IMR-90 (cell line): ENCODE data around the gene LRRC26. TPM values are rescaled to one million over a fixed set of nuclear protein-coding genes. Genes with fewer than 3 reads are reported as not detected.

ENCODE experiments used
- ATAC-seq: fragments of 200-7000 bp; cut with Tn5 transposase; 2 replicates; pipeline ENCODE4 v1.9.1; 2020; ENCODE audit warnings: low read depth, mild to moderate bottlenecking, moderate library complexity
- BruUV-seq: library from RNA; stranded (reverse); fragments of 400-500 nt; replicated peaks from 2 replicates; lab custom pipeline; 2021; lab: Mats Ljungman, UMichigan
- CTCF ChIA-PET: fragments of 300-600 bp; formaldehyde crosslinking; extraction: SDS; loops from one replicate; lab custom pipeline; 2021; ENCODE audit warnings: antibody characterized with exemption; lab: Yijun Ruan, JAX
- POLR2A ChIA-PET: fragments of 300-600 bp; sonication (Branson Sonifier 250); formaldehyde crosslinking; loops from one replicate; lab custom pipeline; 2022; ENCODE audit warnings: antibody characterized with exemption; ENCODE audit not compliant: unreplicated experiment; lab: Charles Lee
- DNase-seq: peaks from one replicate; pipeline ENCODE4 v3.0.0; 2013
- H2AFZ ChIP-seq: replicated peaks from 2 replicates; pipeline ENCODE3; 2013; ENCODE audit warnings: low read length, mild to moderate bottlenecking; ENCODE audit not compliant: poor library complexity
- H2AK5ac ChIP-seq: 2 replicates; pipeline ENCODE4 v1.6.1; 2013; ENCODE audit warnings: low read depth, low read length, inconsistent platforms
- H2AK9ac ChIP-seq: replicated peaks from 2 replicates; pipeline ENCODE3; 2013; ENCODE audit warnings: mild to moderate bottlenecking, low read depth, low read length, moderate library complexity; ENCODE audit not compliant: poor library complexity
- H2BK120ac ChIP-seq: 2 replicates; pipeline ENCODE4 v1.6.1; 2013; ENCODE audit warnings: low read depth, low read length, inconsistent platforms
- H2BK15ac ChIP-seq: 3 replicates; pipeline ENCODE4 v1.6.1; 2013; ENCODE audit warnings: low read depth, low read length, inconsistent platforms
- H2BK20ac ChIP-seq: 2 replicates; pipeline ENCODE4 v1.6.1; 2013; ENCODE audit warnings: low read depth, mild to moderate bottlenecking, inconsistent platforms, low read length, moderate library complexity
- H2BK5ac ChIP-seq: 2 replicates; pipeline ENCODE4 v1.6.1; 2013; ENCODE audit warnings: mild to moderate bottlenecking, low read depth, low read length, inconsistent platforms; ENCODE audit not compliant: poor library complexity, severe bottlenecking
- H3K14ac ChIP-seq: replicated peaks from 2 replicates; pipeline ENCODE4 v1.6.1; 2013; ENCODE audit warnings: low read depth, low read length, inconsistent platforms
- H3K18ac ChIP-seq: 2 replicates; pipeline ENCODE4 v1.6.1; 2013; ENCODE audit warnings: low read depth, low read length, control low read depth
- H3K23ac ChIP-seq: 2 replicates; pipeline ENCODE4 v1.6.1; 2013; ENCODE audit warnings: low read depth, low read length, inconsistent platforms
- H3K27ac ChIP-seq: 2 replicates; pipeline ENCODE4 v1.5.1; 2013; ENCODE audit warnings: mild to moderate bottlenecking, control low read depth, low read length; ENCODE audit not compliant: insufficient read depth
- H3K27me3 ChIP-seq: 2 replicates; pipeline ENCODE4 v1.6.1; 2013; ENCODE audit warnings: low read length; ENCODE audit not compliant: control insufficient read depth, insufficient read depth
- H3K36me3 ChIP-seq: 2 replicates; pipeline ENCODE4 v1.6.1; 2013; ENCODE audit warnings: low read length, mixed read lengths; ENCODE audit not compliant: control insufficient read depth, insufficient read depth
- H3K4ac ChIP-seq: 2 replicates; pipeline ENCODE4 v1.6.1; 2013; ENCODE audit warnings: low read depth, low read length, inconsistent platforms
- H3K4me1 ChIP-seq: 2 replicates; pipeline ENCODE4 v1.6.1; 2013; ENCODE audit warnings: low read length, mixed read lengths; ENCODE audit not compliant: control insufficient read depth, insufficient read depth
- H3K4me2 ChIP-seq: 2 replicates; pipeline ENCODE4 v1.6.1; 2013; ENCODE audit warnings: low read depth, mild to moderate bottlenecking, control low read depth, low read length, moderate library complexity
- H3K4me3 ChIP-seq: 2 replicates; pipeline ENCODE4 v1.5.1; 2013; ENCODE audit warnings: low read depth, mild to moderate bottlenecking, control low read depth, low read length, moderate library complexity; ENCODE audit not compliant: insufficient read depth
- H3K56ac ChIP-seq: 2 replicates; pipeline ENCODE4 v1.6.1; 2013; ENCODE audit warnings: low read length, inconsistent platforms; ENCODE audit not compliant: insufficient read depth; ENCODE audit errors: extremely low read depth
- H3K79me1 ChIP-seq, 2 experiments: 2 replicates each; pipeline ENCODE4 v1.6.1; 2013; ENCODE audit warnings: low read length in 2 of 2, inconsistent platforms in 1 of 2, low read depth in 1 of 2
- H3K9ac ChIP-seq: 2 replicates; pipeline ENCODE4 v1.6.1; 2013; ENCODE audit warnings: low read depth, low read length, control low read depth
- H3K9me1 ChIP-seq: 2 replicates; pipeline ENCODE4 v1.6.1; 2013; ENCODE audit warnings: low read length, inconsistent platforms; ENCODE audit not compliant: insufficient read depth
- H3K9me3 ChIP-seq: 2 replicates; pipeline ENCODE4 v1.6.1; 2013; ENCODE audit warnings: low read length; ENCODE audit not compliant: control insufficient read depth, insufficient read depth
- H4K20me1 ChIP-seq: 2 replicates; pipeline ENCODE4 v1.6.1; 2013; ENCODE audit warnings: low read length, inconsistent platforms; ENCODE audit not compliant: insufficient read depth
- H4K5ac ChIP-seq: 2 replicates; pipeline ENCODE4 v1.6.1; 2013; ENCODE audit warnings: mild to moderate bottlenecking, low read depth, low read length, control low read depth
- H4K8ac ChIP-seq, 2 experiments: 2 replicates each; pipeline ENCODE4 v1.6.1; 2013; ENCODE audit warnings: low read depth in 2 of 2, low read length in 2 of 2, control low read depth in 1 of 2, inconsistent platforms in 1 of 2
- H4K91ac ChIP-seq: 2 replicates; pipeline ENCODE4 v1.6.1; 2013; ENCODE audit warnings: low read depth, low read length, inconsistent platforms; ENCODE audit not compliant: insufficient read depth
- BHLHE40 ChIP-seq: fragments of 150-350 bp; IDR thresholded peaks from 2 replicates; pipeline ENCODE4 v1.6.1; 2016; ENCODE audit warnings: mild to moderate bottlenecking, low read depth, low read length
- CEBPB ChIP-seq: IDR thresholded peaks from 2 replicates; pipeline ENCODE4 v1.6.1; 2012; ENCODE audit warnings: low read depth, low read length, improper control_type of control experiment
- CHD1 ChIP-seq: IDR thresholded peaks from 2 replicates; pipeline ENCODE4 v1.6.1; 2012; ENCODE audit warnings: low read depth, low read length, improper control_type of control experiment
- CTCF ChIP-seq: conservative IDR thresholded peaks from 2 replicates; pipeline ENCODE4 v1.5.1; 2012; ENCODE audit warnings: mild to moderate bottlenecking, low read depth, low read length, improper control_type of control experiment
- FOS ChIP-seq: fragments of 150-350 bp; IDR thresholded peaks from 2 replicates; pipeline ENCODE4 v1.6.1; 2016; ENCODE audit warnings: low read depth, low read length
- MAFK ChIP-seq: IDR thresholded peaks from 2 replicates; pipeline ENCODE4 v1.6.1; 2012; ENCODE audit warnings: low read depth, low read length, improper control_type of control experiment
- MAZ ChIP-seq: IDR thresholded peaks from 2 replicates; pipeline ENCODE4 v1.6.1; 2012; ENCODE audit warnings: low read depth, mild to moderate bottlenecking, low read length, improper control_type of control experiment, moderate library complexity, borderline replicate concordance
- MXI1 ChIP-seq: IDR thresholded peaks from 2 replicates; pipeline ENCODE4 v1.6.1; 2012; ENCODE audit warnings: low read depth, mild to moderate bottlenecking, low read length, moderate library complexity, borderline replicate concordance
- NFE2L2 ChIP-seq: fragments of 150-350 bp; IDR thresholded peaks from 2 replicates; pipeline ENCODE4 v1.6.1; 2016; ENCODE audit warnings: low read depth, mild to moderate bottlenecking, low read length
- POLR2A ChIP-seq: IDR thresholded peaks from 2 replicates; pipeline ENCODE4 v1.6.1; 2012; ENCODE audit warnings: mild to moderate bottlenecking, low read depth, low read length
- RAD21 ChIP-seq: IDR thresholded peaks from 2 replicates; pipeline ENCODE4 v1.6.1; 2012; ENCODE audit warnings: low read length, improper control_type of control experiment
- RCOR1 ChIP-seq: IDR thresholded peaks from 2 replicates; pipeline ENCODE4 v1.6.1; 2012; ENCODE audit warnings: mild to moderate bottlenecking, low read length, improper control_type of control experiment; ENCODE audit not compliant: insufficient replicate concordance
- RFX5 ChIP-seq: IDR thresholded peaks from 2 replicates; pipeline ENCODE4 v1.8.0; 2012; ENCODE audit warnings: low read depth, mild to moderate bottlenecking, low read length, moderate library complexity
- SMC3 ChIP-seq: fragments of 150-350 bp; IDR thresholded peaks from 2 replicates; pipeline ENCODE4 v1.6.1; 2016; ENCODE audit warnings: low read depth, mild to moderate bottlenecking, antibody characterized with exemption, low read length, moderate library complexity
- USF2 ChIP-seq: fragments of 150-350 bp; IDR thresholded peaks from 2 replicates; pipeline ENCODE4 v1.6.1; 2017; ENCODE audit warnings: mild to moderate bottlenecking, antibody characterized with exemption, low read length, low read depth
- whole genome bisulfite sequencing, 2 experiments: methylation state at CpG; one replicate each; pipeline versions ENCODE4 v1.1.5 to v1.1.7; 2013; ENCODE audit warnings: missing lambda C conversion rate in 2 of 2; ENCODE audit not compliant: insufficient read length in 1 of 2; ENCODE audit errors: extremely low coverage in 2 of 2; 5-methylcytosine and 5-hydroxymethylcytosine counted together
- dilution Hi-C: fragments of 300-500 bp; cut with HindIII; formaldehyde crosslinking; loops from one replicate; pipeline ENCODE4 v1.14.3; 2018; ENCODE audit warnings: low sequenced_read_pairs; ENCODE audit not compliant: unreplicated experiment
- in situ Hi-C: fragments of 300-500 bp; cut with MboI; formaldehyde crosslinking; loops from 3 replicates; pipeline ENCODE4 v1.14.3; 2019; ENCODE audit warnings: low sequenced_read_pairs, inconsistent platforms, mixed read lengths
- intact Hi-C: fragments of 100-400 bp; cut with micrococcal nuclease; formaldehyde crosslinking; loops from 2 replicates; pipeline ENCODE4 v1.10.0; 2022
- polyA plus RNA-seq, 3 experiments: library from polyadenylated mRNA; depleted of rRNA; stranded (reverse); fragments of >200 nt; gene quantifications; 2 replicates each; pipeline ENCODE4 v1.2.3, GENCODE V29; 2012; ENCODE audit warnings: low replicate concordance in 1 of 3
- total RNA-seq: library from RNA; depleted of rRNA; stranded (reverse); fragments of >200 nt; gene quantifications from 2 replicates; pipeline ENCODE4 v1.2.3, GENCODE V29; 2012

The LRRC26 gene
- total and polyA plus RNA-seq, 2 of the 4 experiments (the other 2 are of a cell fraction), result not detected

GRCh38 chr9:137148242-137148641 lies 21.6 kb downstream of the LRRC26 start:
- no peak for ATAC-seq
- Histone ChIP-seq H3K9me3 (no peaks in the 10 kb centered on the region), H3K23ac (no peak overlapping the region), H4K5ac (no peak overlapping the region), H2BK5ac (no peak overlapping the region), H2BK120ac (no peak overlapping the region), H3K4ac (no peak overlapping the region), H3K4me2 (no peak overlapping the region), H4K20me1 (no peaks in the 10 kb centered on the region), H2AFZ (no peak overlapping the region), H4K91ac (no peak overlapping the region), H3K79me1 (no peaks in the 10 kb centered on the region), H2BK20ac (no peak overlapping the region), H3K36me3 (no peaks in the 10 kb centered on the region), H2AK5ac (no peak overlapping the region), H3K18ac (no peak overlapping the region), H4K8ac (no peak overlapping the region), H3K14ac (no peak overlapping the region), H3K27ac (no peak overlapping the region), H3K4me1 (no peaks in the 10 kb centered on the region), H3K9ac (no peak overlapping the region), H3K27me3 (peaks cover 13% of the 10 kb centered on the region), H3K4me3 (no peak overlapping the region), H2AK9ac (no peak overlapping the region), H2BK15ac (no peak overlapping the region), H3K56ac (no peak overlapping the region), H3K9me1 (peaks cover 9% of the 10 kb centered on the region; the same call in 1 of the 2 replicates)
- BruUV-seq, result no TSS peak
- WGBS, 2 experiments, result 66% methylated on average over 21 of the region's 27 CpGs; no CpG with 5 or more reads in 1 of the 2 experiments
- ChIA-PET POLR2A (no interaction called here), CTCF (no interaction called here)
- DNase-seq, result no peak
- dilution Hi-C loops (no loop called here), in situ Hi-C loops (no loop called here), intact Hi-C loops (no loop called here)
- TF ChIP-seq NFE2L2, result no peak
- TF ChIP-seq CHD1, result no peak
- TF ChIP-seq CEBPB, result no peak
- no peak for TF ChIP-seq POLR2A
- TF ChIP-seq RCOR1, result no peak
- no peak for TF ChIP-seq MAZ
- TF ChIP-seq USF2, result no peak
- no peak for TF ChIP-seq FOS
- TF ChIP-seq MAFK, result no peak
- TF ChIP-seq SMC3, result no peak
- TF ChIP-seq MXI1, result no peak
- no peak for TF ChIP-seq RAD21
- TF ChIP-seq CTCF, result no peak
- no peak for TF ChIP-seq RFX5
- no peak for TF ChIP-seq BHLHE40
